Retinal pigment epithelial cell (primary cell): ENCODE measurements around the gene ZNF275.

Experiments
- DNase-seq: peaks from one replicate; pipeline ENCODE4 v3.0.0-alpha.2; 2010; ENCODE audit warnings: low read depth
- H3K4me3 ChIP-seq: 2 replicates; pipeline ENCODE4 v1.5.1; 2011; ENCODE audit warnings: mild to moderate bottlenecking, low read length, control low read depth, moderate library complexity
- TF ChIP-seq, protein P1 (sequence below): conservative IDR thresholded peaks from 2 replicates; pipeline ENCODE4 v1.5.1; 2011; ENCODE audit warnings: low read depth, low read length, control low read depth, inconsistent platforms

Gene ZNF275

DNA sequence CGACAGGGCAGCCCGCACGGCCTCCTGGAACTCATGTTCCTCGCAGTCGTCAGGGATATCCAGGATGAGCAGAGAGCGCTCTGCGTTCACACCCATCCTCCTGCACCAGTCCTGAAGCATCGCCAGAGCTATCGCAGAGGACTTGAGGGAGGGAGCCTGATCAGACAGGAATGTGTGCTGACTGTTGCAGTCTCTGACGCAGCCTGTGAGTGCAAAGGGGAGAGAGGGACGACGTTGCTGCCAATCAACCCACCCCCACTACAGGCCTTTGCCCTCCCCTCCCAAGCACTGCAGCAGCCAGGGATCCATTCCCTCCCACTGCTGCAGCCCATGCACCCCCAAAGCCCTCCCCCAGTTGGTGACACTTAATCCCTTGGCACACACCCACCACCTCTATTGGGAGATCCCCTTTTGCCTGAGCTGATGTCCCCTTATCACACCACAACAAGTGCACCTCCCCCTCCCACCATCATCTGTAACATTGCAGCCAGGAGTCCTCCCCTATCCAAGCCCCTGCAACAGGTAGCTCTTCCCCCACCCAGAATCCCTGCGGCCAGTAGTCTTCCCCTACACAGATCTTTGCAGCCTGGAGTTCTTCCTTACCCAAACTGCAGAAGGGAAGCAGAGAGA, 13.3 kb upstream of the ZNF275 start:
- DNase-seq: no peak
- H3K4me3 ChIP-seq: no peak overlapping the region
- TF ChIP-seq, protein P1, sequence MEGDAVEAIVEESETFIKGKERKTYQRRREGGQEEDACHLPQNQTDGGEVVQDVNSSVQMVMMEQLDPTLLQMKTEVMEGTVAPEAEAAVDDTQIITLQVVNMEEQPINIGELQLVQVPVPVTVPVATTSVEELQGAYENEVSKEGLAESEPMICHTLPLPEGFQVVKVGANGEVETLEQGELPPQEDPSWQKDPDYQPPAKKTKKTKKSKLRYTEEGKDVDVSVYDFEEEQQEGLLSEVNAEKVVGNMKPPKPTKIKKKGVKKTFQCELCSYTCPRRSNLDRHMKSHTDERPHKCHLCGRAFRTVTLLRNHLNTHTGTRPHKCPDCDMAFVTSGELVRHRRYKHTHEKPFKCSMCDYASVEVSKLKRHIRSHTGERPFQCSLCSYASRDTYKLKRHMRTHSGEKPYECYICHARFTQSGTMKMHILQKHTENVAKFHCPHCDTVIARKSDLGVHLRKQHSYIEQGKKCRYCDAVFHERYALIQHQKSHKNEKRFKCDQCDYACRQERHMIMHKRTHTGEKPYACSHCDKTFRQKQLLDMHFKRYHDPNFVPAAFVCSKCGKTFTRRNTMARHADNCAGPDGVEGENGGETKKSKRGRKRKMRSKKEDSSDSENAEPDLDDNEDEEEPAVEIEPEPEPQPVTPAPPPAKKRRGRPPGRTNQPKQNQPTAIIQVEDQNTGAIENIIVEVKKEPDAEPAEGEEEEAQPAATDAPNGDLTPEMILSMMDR: no peak

DNA sequence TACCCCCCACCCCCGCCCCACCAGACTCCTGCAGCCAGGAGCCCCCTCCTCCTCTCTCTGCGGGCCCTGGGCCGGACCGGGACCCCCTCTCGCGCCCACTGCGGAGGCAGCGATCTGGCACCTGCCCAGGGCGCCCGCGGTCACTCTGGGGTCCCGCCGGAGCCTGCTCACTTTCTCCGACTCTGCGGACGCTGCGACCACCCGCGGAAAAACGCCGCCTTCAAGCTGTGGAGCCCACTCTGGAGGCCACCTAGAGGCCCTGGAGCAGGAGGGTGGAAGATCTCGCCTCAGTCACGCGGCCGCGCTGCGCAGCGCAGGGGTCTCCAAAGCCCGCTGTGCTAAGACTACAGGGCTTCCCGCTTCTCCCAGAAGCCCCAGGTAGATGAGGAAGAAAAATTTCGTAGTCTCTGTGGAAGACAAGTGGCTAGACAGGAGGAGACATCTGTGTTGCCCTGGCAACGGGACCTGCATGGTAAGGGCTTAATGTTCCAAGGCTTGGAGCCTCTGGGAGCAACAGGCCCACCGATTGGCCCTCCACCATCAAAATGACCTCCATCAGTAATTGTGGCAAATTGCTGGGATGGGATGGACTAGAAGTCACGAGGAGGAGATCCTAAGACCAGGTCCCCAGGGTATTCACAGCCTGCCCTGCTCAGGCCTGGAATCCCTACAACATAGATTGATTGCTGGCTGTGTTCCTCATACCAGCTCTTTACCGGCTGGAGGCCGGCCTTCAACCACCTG, 12.4 kb upstream of the ZNF275 start, which contains the start of gene PNMA6F:
PNMA6F (minus strand) TSS at position 387 of the 744 bp plus-strand sequence. CDS start 1,093 bp downstream, outside the sequence.
- H3K4me3 ChIP-seq: no peak within 1 kb of the TSS
- no peak for DNase-seq
- TF ChIP-seq, protein P1: no peak

DNA sequence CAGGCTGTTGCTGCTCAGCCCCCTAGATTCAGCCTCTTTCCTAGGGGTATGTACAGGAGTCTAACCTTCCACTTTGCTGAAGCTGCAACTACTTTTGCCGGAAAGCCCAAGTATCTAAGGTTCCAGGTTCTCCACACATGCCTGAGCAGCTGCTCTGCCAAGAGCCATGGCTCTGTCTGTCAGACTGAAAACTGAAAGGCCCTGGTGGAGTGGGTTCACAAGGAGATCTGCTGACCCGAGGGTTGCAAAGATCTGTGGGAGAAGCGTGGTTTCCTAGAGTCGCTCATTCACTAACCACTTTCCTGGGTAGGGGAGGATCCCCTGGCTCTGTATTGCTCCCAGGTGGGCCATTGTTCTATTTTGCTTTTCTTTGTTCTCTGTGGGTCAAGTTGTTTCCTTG, 6.4 kb upstream of the ZNF275 start:
- H3K4me3 ChIP-seq: no peak overlapping the region
- TF ChIP-seq, protein P1: no peak
- DNase-seq: no peak

DNA sequence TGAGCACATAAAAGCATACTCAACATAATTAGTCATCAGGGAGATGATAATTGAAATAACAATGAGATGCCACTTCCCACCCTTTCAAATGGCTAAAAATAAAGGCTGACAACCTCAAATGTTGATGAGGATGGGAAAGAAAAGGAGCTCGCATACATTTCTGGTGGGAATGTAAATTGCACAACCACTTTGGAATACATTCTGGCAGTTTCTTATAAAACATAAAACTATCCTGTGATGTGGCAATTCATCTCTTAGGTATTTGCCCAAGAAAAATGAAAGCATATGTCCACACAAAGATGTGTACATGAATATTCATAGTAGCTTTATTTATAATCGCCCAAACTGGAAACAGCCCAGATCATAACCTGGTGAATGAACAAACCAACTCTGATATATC, 687 bp upstream of the ZNF275 start:
- TF ChIP-seq, protein P1: no peak
- DNase-seq: no peak
- H3K4me3 ChIP-seq: peak overlapping the region; percentile 46

DNA sequence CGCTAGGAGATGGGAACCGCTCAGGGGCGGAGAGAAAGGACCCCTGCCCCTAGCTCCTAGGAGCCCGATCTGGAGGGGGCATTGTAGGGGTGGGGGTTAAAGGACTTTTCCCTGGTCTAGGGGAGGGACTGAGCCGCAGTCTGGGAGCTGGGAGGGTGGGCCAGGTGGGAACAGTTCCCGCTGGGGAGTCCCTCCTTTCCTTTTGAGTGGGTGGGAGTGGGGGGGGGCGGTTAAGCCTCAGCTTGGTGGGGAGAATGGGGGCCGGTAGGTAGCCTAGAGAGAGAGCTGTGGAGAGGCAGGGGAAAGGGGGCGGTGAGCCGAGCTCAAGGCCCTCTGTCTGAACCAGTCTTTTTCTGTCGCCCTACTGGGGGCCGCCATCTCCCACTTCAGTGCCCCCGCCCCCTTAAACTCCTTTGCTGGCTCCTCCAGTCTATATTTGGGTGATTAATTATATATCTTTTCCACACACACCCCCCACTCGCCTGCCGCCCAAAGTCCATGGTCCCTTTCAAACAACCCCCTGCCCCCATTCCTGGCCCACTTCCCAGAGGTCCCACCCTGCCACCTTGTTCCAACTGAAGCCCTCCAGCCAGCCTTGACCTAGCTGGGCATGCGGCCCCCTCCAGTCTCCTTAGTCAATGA, 822 bp downstream of the ZNF275 start:
- peak overlapping the region; percentile 63 for H3K4me3 ChIP-seq
- DNase-seq: no peak
- TF ChIP-seq, protein P1: no peak

DNA sequence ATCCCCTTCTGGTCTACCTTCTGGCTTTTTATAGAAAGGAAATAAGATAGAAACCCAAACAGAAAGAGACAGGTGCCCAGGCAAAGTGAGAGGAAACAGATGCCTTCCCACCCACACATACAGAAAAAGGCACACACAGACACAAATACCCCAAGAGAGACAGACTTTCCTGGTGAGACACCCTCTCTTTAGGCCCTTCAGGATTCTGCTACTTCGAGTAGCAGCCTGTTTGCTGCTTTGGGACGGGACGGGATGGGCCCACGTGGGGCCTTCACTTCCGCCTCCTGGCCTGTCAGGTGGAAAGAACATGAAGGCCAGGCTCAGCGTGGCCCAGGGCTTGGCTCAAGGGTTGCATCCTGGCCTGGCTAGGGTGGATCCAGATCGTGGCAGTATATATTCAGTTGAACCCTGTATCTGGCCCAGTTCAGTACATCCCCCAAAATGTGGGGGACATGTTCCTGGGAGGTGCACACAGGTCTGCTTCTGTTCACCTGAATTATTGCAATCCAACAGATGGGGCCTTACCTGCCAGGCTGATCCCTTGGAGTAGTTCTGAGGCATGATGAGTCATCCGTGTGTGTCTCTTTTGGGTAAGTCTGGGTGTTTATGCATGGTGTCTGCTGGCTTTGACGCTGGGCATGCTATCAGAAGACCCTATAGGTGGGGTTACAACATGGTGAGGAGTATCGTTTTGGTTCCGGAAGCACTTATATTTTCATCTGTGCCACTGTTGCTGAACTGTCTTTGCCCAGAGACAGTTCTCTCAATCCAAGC, 2.4 kb downstream of the ZNF275 start:
- TF ChIP-seq, protein P1: no peak
- H3K4me3 ChIP-seq: no peak overlapping the region
- no peak for DNase-seq
